ENCODE results near the gene UCP3. TPM values are rescaled to one million over a fixed set of nuclear protein-coding genes. Genes with fewer than 3 reads are reported as not detected.

The UCP3 gene
- polyA plus RNA-seq, 1 donor (not counting 4 experiments of a cell fraction or from before 2014, with no cell fraction given): 0.52 TPM

DNA sequence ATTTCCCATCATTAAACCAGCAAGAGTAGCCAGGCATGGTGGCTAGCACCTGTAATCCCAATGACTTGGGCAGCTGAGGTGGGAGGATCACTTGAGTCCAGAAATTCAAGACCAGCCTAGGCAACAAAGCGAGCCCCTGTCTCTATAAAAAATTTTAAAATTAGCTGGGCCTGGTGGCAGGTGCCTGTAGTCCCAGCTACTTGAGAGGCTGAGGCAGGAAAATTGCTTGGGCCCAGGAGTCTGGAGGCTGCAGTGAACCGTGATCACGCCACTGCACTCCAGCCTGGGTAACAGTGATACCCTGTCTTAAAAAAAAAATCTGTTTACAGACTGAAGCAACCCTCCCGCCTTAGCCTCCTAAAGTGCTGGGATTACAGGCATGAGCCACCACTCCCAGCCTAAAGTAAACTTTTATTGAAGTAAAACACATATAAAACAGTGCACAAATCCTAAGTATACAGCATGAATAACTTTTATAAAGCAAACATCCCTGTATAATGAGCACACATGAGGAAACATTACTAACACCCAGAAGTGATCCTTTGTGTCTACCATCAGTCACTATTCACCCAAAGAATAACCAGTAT is 12.6 kb downstream of the UCP3 start:
- H3K36me3 ChIP-seq (ENCODE audit: control insufficient read depth in 2 of 2, extremely low read depth in 1 of 2, insufficient read depth in 2 of 2, low read length in 2 of 2): no peaks in the 10 kb centered on the region
- H3K9me3 ChIP-seq (ENCODE audit: control insufficient read depth, low read depth, low read length): no peaks in the 10 kb centered on the region
- H3K4me3 ChIP-seq (ENCODE audit: control insufficient read depth in 2 of 3, extremely low read depth in 1 of 3, insufficient read depth in 2 of 3, low read depth in 1 of 3, low read length in 3 of 3): no peak overlapping the region
- no peaks in the 10 kb centered on the region for H3K27me3 ChIP-seq (ENCODE audit: control insufficient read depth, extremely low read depth, insufficient read depth, low read length)
- TF ChIP-seq CTCF (optimal IDR thresholded peaks at IDR 0.05 in 1 of 3, IDR thresholded peaks at IDR 0.05 in 1 of 3, conservative IDR thresholded peaks at IDR 0.05 in 1 of 3; ENCODE audit: extremely low read depth in 1 of 3, insufficient read depth in 2 of 3, low read length in 3 of 3) (no peak), EZH2 (IDR thresholded peaks at IDR 0.05; ENCODE audit: low read length) (no peak)
- H3K9me1 ChIP-seq (ENCODE audit: control insufficient read depth, extremely low read depth, insufficient read depth, low read length): no peaks in the 10 kb centered on the region
- no peaks in the 10 kb centered on the region for H4K20me1 ChIP-seq (ENCODE audit: control insufficient read depth, extremely low read depth, insufficient read depth, low read length)
- H3K9ac ChIP-seq (ENCODE audit: control insufficient read depth, extremely low read depth, insufficient read depth, low read length): no peak overlapping the region
- FAIRE-seq: no peak
- H3K79me2 ChIP-seq (ENCODE audit: control insufficient read depth, insufficient read depth, low read length): no peaks in the 10 kb centered on the region
- H3K27ac ChIP-seq (ENCODE audit: control insufficient read depth, insufficient read depth, low read length): no peak overlapping the region
- DNase-seq (ENCODE audit: low read depth, low spot score): no peak
- H3K4me1 ChIP-seq (ENCODE audit: control insufficient read depth, extremely low read depth, insufficient read depth, low read length): no peaks in the 10 kb centered on the region
- H2AFZ ChIP-seq (ENCODE audit: control insufficient read depth, low read length): no peak overlapping the region
- dilution Hi-C loops (cut with MboI; ENCODE audit: extremely low pct_ligation_motif_present, low sequenced_read_pairs): no loop called here
- no peak overlapping the region for H3K4me2 ChIP-seq (ENCODE audit: control insufficient read depth, extremely low read depth, insufficient read depth, low read depth, low read length)

GRCh38 chr11:73995731-73996130 is 13.2 kb downstream of the UCP3 start:
- H3K9me1 ChIP-seq (ENCODE audit: control insufficient read depth, extremely low read depth, insufficient read depth, low read length): no peaks in the 10 kb centered on the region
- no peak overlapping the region for H3K4me3 ChIP-seq (ENCODE audit: control insufficient read depth in 2 of 3, extremely low read depth in 1 of 3, insufficient read depth in 2 of 3, low read depth in 1 of 3, low read length in 3 of 3)
- no peak overlapping the region for H3K27ac ChIP-seq (ENCODE audit: control insufficient read depth, insufficient read depth, low read length)
- no peaks in the 10 kb centered on the region for H3K36me3 ChIP-seq (ENCODE audit: control insufficient read depth in 2 of 2, extremely low read depth in 1 of 2, insufficient read depth in 2 of 2, low read length in 2 of 2)
- no peak overlapping the region for H3K4me2 ChIP-seq (ENCODE audit: control insufficient read depth, extremely low read depth, insufficient read depth, low read depth, low read length)
- no peak overlapping the region for H3K9ac ChIP-seq (ENCODE audit: control insufficient read depth, extremely low read depth, insufficient read depth, low read length)
- FAIRE-seq: no peak
- no peaks in the 10 kb centered on the region for H4K20me1 ChIP-seq (ENCODE audit: control insufficient read depth, extremely low read depth, insufficient read depth, low read length)
- H2AFZ ChIP-seq (ENCODE audit: control insufficient read depth, low read length): no peak overlapping the region
- H3K27me3 ChIP-seq (ENCODE audit: control insufficient read depth, extremely low read depth, insufficient read depth, low read length): no peaks in the 10 kb centered on the region
- TF ChIP-seq EZH2 (IDR thresholded peaks at IDR 0.05; ENCODE audit: low read length): no peak
- dilution Hi-C loops (cut with MboI; ENCODE audit: extremely low pct_ligation_motif_present, low sequenced_read_pairs): no loop called here
- no peaks in the 10 kb centered on the region for H3K79me2 ChIP-seq (ENCODE audit: control insufficient read depth, insufficient read depth, low read length)
- no peaks in the 10 kb centered on the region for H3K4me1 ChIP-seq (ENCODE audit: control insufficient read depth, extremely low read depth, insufficient read depth, low read length)
- H3K9me3 ChIP-seq (ENCODE audit: control insufficient read depth, low read depth, low read length): no peaks in the 10 kb centered on the region
- no peak for DNase-seq (ENCODE audit: low read depth, low spot score)

DNA sequence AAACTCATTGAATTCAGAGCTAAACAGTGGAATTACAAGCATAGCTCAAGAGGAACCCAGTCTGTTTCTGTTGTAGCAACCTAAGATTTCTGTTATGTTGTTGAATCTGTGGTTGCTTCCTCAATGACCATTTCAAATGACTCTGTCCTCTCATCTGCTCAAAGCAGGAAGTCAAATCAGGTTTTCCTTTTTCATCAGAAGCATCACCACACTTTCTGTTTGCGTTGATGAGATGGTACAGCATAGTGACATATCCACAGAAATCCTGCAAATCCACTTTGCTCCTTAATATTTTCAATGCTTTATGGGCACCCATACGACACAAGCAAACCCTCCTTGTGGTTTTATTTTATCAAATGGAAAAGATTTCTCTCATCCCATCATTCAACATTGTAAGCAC is 13.6 kb downstream of the UCP3 start:
- no peak overlapping the region for H2AFZ ChIP-seq (ENCODE audit: control insufficient read depth, low read length)
- H3K27me3 ChIP-seq (ENCODE audit: control insufficient read depth, extremely low read depth, insufficient read depth, low read length): no peaks in the 10 kb centered on the region
- DNase-seq (ENCODE audit: low read depth, low spot score) (no peak), FAIRE-seq (no peak)
- TF ChIP-seq CTCF (optimal IDR thresholded peaks at IDR 0.05 in 1 of 3, IDR thresholded peaks at IDR 0.05 in 1 of 3, conservative IDR thresholded peaks at IDR 0.05 in 1 of 3; ENCODE audit: extremely low read depth in 1 of 3, insufficient read depth in 2 of 3, low read length in 3 of 3): no peak
- TF ChIP-seq EZH2 (IDR thresholded peaks at IDR 0.05; ENCODE audit: low read length): no peak
- no peaks in the 10 kb centered on the region for H3K9me3 ChIP-seq (ENCODE audit: control insufficient read depth, low read depth, low read length)
- no peak overlapping the region for H3K4me3 ChIP-seq (ENCODE audit: control insufficient read depth in 2 of 3, extremely low read depth in 1 of 3, insufficient read depth in 2 of 3, low read depth in 1 of 3, low read length in 3 of 3)
- dilution Hi-C loops (cut with MboI; ENCODE audit: extremely low pct_ligation_motif_present, low sequenced_read_pairs): no loop called here
- no peak overlapping the region for H3K4me2 ChIP-seq (ENCODE audit: control insufficient read depth, extremely low read depth, insufficient read depth, low read depth, low read length)
- H3K4me1 ChIP-seq (ENCODE audit: control insufficient read depth, extremely low read depth, insufficient read depth, low read length): no peaks in the 10 kb centered on the region
- H3K79me2 ChIP-seq (ENCODE audit: control insufficient read depth, insufficient read depth, low read length): no peaks in the 10 kb centered on the region
- H3K9me1 ChIP-seq (ENCODE audit: control insufficient read depth, extremely low read depth, insufficient read depth, low read length): no peaks in the 10 kb centered on the region
- no peak overlapping the region for H3K27ac ChIP-seq (ENCODE audit: control insufficient read depth, insufficient read depth, low read length)
- H3K36me3 ChIP-seq (ENCODE audit: control insufficient read depth in 2 of 2, extremely low read depth in 1 of 2, insufficient read depth in 2 of 2, low read length in 2 of 2): no peaks in the 10 kb centered on the region
- H4K20me1 ChIP-seq (ENCODE audit: control insufficient read depth, extremely low read depth, insufficient read depth, low read length): no peaks in the 10 kb centered on the region
- no peak overlapping the region for H3K9ac ChIP-seq (ENCODE audit: control insufficient read depth, extremely low read depth, insufficient read depth, low read length)

Data from keratinocyte (primary cell).